ENCODE measurements around the gene RPL39L.
"Not testable (repeated sequence)": the region's sequence is repeated elsewhere in the genome, so short reads cannot be mapped to it uniquely, and the experiment has no call there.

The RPL39L gene

DNA sequence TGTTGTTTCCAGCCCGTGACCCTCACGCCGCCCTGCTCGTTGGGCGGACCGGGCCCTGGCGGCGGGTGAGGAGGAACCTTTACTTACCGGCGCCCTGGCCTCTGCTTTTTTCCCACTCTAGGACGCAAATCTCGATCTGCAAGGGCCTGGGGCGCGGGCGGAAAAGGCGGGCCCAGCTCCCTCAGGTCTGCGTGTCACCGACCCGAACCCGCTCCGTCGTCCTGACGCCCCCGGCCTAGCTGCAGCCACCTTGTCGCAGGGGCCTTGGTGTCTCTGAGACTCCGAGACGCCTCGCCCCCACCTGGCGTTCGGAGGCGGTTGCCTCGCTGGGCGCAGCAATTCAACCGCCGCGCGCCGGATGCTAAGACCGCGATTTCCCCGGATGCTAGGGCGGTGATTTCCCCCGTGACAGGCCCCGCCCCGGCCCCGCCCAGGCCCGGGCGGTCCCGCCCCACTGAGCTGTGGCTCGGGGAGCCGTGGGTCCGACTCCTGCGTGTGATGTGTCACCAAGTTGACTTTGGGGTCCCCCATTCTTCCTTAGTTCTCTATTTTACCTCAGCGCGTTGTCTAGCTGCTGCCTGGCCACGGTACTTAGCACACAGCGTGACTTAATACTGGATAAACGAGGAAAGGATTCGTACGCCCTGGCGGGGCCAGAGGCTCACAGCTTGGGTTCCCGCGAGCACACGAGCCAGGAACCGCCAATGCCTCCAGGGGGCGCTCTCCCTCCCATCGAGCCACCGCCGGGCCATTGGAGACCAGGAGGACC is at the start of gene RPL39L:
Gene RPL39L (minus strand): TSS at position 371 of the 769 bp plus-strand sequence. CDS start 18,196 bp downstream, outside the sequence.
- in situ Hi-C loops (cut with MboI; ENCODE audit: low sequenced_read_pairs): no loop called here

- in situ Hi-C loops (cut with MboI; ENCODE audit: low sequenced_read_pairs): no loop called here
These were observed 49.6 kb upstream of the RPL39L start for GRCh38 chr3:187188931-187189330.

- in situ Hi-C loops (cut with MboI; ENCODE audit: low sequenced_read_pairs): no loop called here
These were observed 47.6 kb upstream of the RPL39L start for GRCh38 chr3:187186801-187187421.

GRCh38 chr3:187186375-187186774 is 47.1 kb upstream of the RPL39L start:
- in situ Hi-C loops (cut with MboI; ENCODE audit: low sequenced_read_pairs): no loop called here

DNA sequence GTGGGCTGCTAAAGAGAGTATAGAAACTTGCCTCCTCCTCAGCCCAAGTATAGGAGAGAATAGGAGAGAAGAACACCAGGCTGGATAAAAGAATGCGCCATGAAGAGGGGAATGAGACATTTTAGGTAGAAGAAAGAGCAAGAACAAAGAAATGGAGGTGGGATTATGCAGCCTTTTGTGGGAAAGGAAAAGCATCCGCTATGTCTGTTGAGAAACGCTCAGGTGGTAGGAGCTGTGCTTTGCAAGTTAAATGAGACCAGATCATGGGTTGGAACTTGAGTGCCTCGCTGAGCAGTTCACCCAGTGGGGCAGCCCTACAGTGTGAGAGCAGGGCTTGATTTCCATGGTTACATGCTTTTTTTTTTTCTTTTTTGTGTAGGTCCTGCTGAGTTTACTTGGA is 46.5 kb upstream of the RPL39L start:
- in situ Hi-C loops (cut with MboI; ENCODE audit: low sequenced_read_pairs): no loop called here

DNA sequence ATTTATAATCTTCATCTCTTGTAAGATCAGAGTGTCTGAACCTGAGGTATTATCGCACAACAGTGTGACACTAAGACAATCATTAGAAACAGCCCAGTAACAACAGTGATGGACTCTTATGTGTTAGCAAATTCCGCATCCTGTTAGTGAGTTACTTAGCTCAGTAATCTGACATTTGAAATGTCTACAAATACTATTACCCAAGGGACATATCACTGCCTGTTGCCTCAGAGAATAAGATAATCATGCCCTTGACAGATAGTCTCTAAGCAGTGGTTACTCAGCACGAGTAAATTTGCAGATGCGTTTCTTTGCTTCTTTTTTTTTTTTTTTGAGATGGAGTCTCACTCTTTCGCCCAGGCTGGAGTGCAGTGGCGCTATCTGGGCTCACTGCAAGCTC is 44.6 kb upstream of the RPL39L start:
- in situ Hi-C loops (cut with MboI; ENCODE audit: low sequenced_read_pairs): no loop called here

GRCh38 chr3:187183210-187183862 is 44.0 kb upstream of the RPL39L start:
- in situ Hi-C loops (cut with MboI; ENCODE audit: low sequenced_read_pairs): no loop called here

DNA sequence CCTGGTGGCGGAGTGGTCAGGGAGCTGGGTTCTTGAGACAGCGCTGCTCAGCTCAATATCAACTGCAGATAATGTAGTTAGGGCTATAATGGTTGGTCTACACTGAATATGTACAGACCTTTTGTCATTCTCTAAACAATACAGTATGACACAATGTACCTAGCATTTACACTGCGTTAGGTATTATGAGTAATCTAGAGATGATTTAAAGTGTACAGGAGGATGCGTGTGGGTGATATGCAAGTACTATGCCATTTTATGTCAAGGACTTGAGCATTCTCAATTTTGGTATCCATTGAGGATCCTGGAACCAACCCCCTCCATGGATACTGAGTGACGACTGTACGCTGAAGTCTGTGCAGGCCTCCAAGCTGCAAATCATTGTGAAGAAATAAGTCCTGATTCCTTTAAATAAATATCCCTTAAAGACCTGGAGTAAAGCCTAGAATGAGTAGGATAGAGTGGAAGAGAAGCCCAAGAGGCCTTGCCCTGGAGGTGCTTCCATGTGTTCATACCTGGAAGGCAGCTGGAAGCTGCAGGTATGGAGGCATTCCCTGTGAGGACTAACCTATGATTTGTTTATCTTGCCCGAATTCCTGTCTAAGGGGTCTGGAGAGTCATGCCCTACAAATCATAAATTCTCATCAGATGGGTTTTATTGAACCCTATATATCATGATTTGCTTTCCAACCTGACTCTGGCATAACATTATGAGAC is 42.3 kb upstream of the RPL39L start:
- in situ Hi-C loops (cut with MboI; ENCODE audit: low sequenced_read_pairs): no loop called here

DNA sequence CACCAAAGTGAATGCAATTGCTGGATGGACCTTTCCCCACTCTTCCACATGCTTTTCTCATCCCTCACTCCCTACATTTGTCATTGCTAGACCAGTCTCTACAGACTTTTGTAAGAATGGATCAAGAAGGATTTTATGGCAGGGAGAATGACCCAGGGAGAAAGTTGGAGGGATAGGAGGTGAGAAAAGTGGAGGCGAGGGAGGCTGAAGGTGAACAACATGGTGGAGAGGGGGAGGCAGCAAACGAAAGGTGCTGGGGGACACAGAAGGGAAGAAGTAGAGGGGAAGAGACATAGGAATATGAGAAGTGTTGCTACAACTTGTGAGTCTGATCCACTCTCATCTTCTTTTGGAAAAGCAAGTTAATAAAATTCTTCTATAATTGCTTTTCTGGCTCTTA is 33.6 kb upstream of the RPL39L start:
- in situ Hi-C loops (cut with MboI; ENCODE audit: low sequenced_read_pairs): no loop called here

GRCh38 chr3:187170911-187171310 is 31.6 kb upstream of the RPL39L start:
- in situ Hi-C loops (cut with MboI; ENCODE audit: low sequenced_read_pairs): not testable (repeated sequence)

DNA sequence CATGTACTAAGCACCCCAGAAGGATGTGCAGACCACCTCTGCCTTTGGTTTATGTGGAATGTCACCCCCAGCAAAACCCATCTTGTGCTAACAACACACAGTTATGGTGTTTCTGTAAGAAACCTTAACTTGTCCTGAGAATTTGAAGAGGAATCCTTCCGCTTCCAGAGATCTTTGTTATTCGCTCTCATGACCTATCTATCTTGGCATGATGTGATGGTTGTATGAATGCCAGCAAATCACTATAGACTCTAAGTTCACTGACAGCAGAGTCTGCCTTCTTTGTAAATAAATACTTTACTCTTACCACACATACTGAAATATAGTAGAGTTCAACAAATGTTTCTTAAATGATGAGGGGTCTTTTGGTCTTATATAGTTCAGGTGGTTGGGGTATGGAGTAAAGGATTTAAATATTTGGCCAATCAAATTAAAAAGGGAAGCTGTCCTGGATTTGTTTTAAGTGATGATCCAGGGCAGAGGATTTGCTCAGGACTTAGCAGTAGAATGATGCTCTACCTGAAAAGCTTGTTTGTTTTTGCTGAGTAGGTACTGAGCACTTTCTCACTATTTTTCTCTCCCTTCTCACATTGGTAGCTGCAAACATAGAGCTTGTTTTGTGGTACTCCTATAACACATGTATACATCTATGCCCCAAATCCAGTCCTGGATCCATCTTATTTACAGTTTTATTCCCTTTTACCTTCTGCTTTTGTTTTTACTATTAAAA is 30.1 kb upstream of the RPL39L start:
- in situ Hi-C loops (cut with MboI; ENCODE audit: low sequenced_read_pairs): no loop called here

GRCh38 chr3:187167777-187168176 is 28.5 kb upstream of the RPL39L start:
- in situ Hi-C loops (cut with MboI; ENCODE audit: low sequenced_read_pairs): no loop called here

DNA sequence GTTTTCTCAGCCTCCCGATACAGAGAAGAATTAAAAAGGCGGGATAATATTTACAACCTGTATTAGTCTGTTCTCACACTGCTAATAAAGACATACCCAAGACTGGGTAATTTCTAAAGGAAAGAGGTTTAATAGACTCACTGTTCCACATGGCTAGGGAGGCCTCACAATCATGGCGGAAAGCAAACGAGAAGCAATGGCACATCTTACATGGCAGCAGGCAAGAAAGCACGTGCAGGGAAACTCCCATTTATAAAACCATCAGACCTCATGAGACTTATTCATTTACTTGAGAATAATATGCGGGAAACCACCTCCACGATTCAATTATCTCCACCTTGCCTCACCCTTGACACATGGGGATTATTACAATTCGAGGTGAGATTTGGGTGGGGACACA is 27.5 kb upstream of the RPL39L start:
- in situ Hi-C loops (cut with MboI; ENCODE audit: low sequenced_read_pairs): no loop called here

- in situ Hi-C loops (cut with MboI; ENCODE audit: low sequenced_read_pairs): no loop called here
These were observed 25.8 kb upstream of the RPL39L start for GRCh38 chr3:187165144-187165543.

DNA sequence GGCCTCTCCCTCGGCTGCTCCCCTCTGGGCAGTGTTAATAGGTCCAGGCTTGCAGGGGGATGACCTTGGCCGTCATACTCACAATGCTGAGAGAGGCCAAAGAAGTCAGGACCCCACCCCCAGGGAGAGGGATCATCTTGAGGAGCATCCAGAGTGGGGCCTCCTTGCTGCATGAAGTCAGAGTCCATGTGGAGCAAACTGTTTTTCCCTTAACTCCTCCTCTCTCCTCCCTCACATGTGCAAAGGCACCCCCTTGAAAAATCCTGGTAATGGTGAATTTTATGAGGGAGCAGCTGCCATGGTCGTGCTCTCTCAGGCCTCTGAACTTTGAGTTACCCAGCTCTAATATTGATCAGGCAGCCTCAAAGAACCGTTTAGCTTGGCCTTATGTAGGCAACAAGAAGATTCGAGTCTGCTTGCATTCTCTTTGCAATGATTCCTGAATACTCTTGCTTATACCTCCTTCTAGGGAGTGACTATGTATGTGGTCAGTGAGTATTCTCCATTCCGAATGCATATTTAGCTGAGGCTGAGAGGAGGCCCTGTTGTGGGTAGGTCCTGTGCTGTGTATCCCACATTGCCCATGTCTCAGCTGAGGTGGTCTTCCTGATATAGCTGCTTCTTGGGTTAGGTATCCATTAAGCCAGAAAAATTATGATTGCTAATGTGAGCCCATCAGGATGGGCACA is 23.1 kb upstream of the RPL39L start:
- in situ Hi-C loops (cut with MboI; ENCODE audit: low sequenced_read_pairs): loop anchor here (5.0 kb wide), 1 partner anchor 315 kb away; no protein-coding TSS in a partner anchor

DNA sequence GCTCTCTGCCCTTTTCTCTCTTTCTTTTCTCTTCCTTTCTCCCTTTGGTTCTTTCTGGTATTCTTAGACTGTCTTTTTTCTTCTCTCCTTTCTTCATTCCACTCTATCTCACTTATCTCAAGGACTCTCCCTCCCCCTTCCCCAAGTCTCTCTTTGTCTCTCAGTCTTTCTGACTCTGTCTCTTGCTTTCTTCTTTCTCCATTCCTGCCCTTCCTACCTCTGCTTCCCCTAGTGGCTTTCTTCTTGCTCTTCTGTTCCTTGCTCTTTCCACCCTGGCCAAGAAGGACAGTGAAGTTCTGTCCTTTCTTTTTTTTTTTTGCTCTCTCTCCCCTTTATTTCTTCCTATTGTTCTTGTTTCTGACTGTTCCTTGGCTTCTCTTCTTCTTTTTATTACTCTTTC is 22.3 kb upstream of the RPL39L start:
- in situ Hi-C loops (cut with MboI; ENCODE audit: low sequenced_read_pairs): loop anchor here (5.0 kb wide), 1 partner anchor 314 kb away; no protein-coding TSS in a partner anchor

DNA sequence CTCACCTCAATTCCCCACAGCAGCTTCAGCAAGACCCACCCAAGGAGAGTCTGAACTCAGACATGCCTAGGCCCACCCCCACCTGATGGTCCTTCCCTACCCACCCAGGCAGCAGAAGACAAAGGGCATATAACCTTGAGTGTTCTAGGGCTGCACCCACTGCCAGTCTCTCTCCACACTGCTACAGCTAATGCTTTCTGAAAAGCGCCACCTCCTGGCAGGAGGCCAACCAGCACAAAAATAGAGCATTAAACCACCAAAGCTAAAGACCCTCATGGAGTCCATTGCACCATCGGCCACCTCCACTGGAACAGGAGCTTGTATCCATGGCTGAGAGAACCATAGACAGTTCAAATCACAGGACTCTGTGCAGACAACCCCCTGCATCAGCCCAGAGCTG is 11.3 kb upstream of the RPL39L start:
- in situ Hi-C loops (cut with MboI; ENCODE audit: low sequenced_read_pairs): no loop called here

GRCh38 chr3:187150186-187150585 is 10.9 kb upstream of the RPL39L start:
- in situ Hi-C loops (cut with MboI; ENCODE audit: low sequenced_read_pairs): no loop called here

DNA sequence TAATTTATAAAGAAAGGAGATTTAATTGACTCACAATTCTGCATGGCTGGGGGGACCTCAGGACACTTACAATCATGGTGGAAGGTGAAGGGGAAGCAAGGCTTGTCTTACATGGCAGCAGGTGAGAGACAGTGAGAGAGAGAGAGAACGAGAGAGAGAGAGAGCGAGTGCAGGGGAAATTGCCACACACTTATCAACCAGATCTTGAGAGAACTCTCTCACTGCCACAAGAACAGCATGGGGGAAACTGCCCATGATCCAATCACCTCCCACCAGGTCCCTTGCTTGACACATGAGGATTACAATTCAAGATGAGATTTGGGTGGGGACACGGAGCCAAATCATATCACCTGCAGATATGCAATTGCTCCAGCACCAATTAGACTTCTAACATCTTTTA is 7.1 kb upstream of the RPL39L start:
- in situ Hi-C loops (cut with MboI; ENCODE audit: low sequenced_read_pairs): no loop called here
